ENCODE results near the gene BMAL1.

- TF ChIP-seq POLR2A (IDR thresholded peaks at IDR 0.05) (no peak), CTCF (IDR thresholded peaks at IDR 0.05 in 4 of 5, conservative IDR thresholded peaks at IDR 0.05 in 1 of 5) (no peak)
These were observed 72.0 kb downstream of the BMAL1 start for GRCh38 chr11:13349581-13349980.

All from gastrocnemius medialis (tissue), 4 donors.